ENCODE data around the gene DDC.
"Not testable (repeated sequence)": the region's sequence is repeated elsewhere in the genome, so short reads cannot be mapped to it uniquely, and the experiment has no call there.

DDC gene

GRCh38 chr7:50475340-50475739 lies 89.9 kb downstream of the DDC start:
- no peak for DNase-seq

GRCh38 chr7:50474382-50475160 lies 90.6 kb downstream of the DDC start:
- DNase-seq = no peak

- DNase-seq = no peak
These were observed 91.7 kb downstream of the DDC start for GRCh38 chr7:50473531-50473930.

GRCh38 chr7:50472427-50472826 lies 92.8 kb downstream of the DDC start:
- no peak for DNase-seq

- DNase-seq = no peak
These were observed 93.2 kb downstream of the DDC start for GRCh38 chr7:50471970-50472369.

- DNase-seq = no peak
These were observed 94.7 kb downstream of the DDC start for GRCh38 chr7:50470250-50471163.

- DNase-seq = no peak
These were observed 96.0 kb downstream of the DDC start for GRCh38 chr7:50469181-50469580.

- DNase-seq = peak; percentile 83
These were observed 97.2 kb downstream of the DDC start for GRCh38 chr7:50467817-50468610.

- DNase-seq = no peak
These were observed 98.2 kb downstream of the DDC start for GRCh38 chr7:50466815-50467585.

GRCh38 chr7:50463035-50463434 lies 102.2 kb downstream of the DDC start:
- DNase-seq = no peak

GRCh38 chr7:50462361-50462760 lies 102.8 kb downstream of the DDC start:
- DNase-seq = no peak

- no peak for DNase-seq
These were observed 103.5 kb downstream of the DDC start for GRCh38 chr7:50461695-50462094.

- DNase-seq = not testable (repeated sequence)
These were observed 106.0 kb downstream of the DDC start for GRCh38 chr7:50459183-50459582.

- not testable (repeated sequence) for DNase-seq
These were observed 106.6 kb downstream of the DDC start for GRCh38 chr7:50458651-50459050.

- DNase-seq = no peak
These were observed 108.7 kb downstream of the DDC start for GRCh38 chr7:50456371-50457123.

- no peak for DNase-seq
These were observed 109.5 kb downstream of the DDC start for GRCh38 chr7:50455658-50456057.

GRCh38 chr7:50454968-50455367 lies 110.2 kb downstream of the DDC start:
- no peak for DNase-seq

GRCh38 chr7:50450590-50451032 lies 114.6 kb downstream of the DDC start:
- DNase-seq = peak; percentile 52

GRCh38 chr7:50449881-50450589 lies 115.2 kb downstream of the DDC start, which contains the start of gene FIGNL1:
FIGNL1 (minus strand) TSS chr7:50450350; CDS start chr7:50447287, 3,063 bp downstream.
- DNase-seq = peak; percentile 89

GRCh38 chr7:50449501-50449880 lies 115.7 kb downstream of the DDC start:
- no peak for DNase-seq

- DNase-seq = no peak
These were observed 116.4 kb downstream of the DDC start for GRCh38 chr7:50448823-50449222.
